ENCODE measurements around the gene ROPN1L. TPM values are rescaled to one million over a fixed set of nuclear protein-coding genes. Genes with fewer than 3 reads are reported as not detected.

The ROPN1L gene
- total and polyA plus RNA-seq, 10 donors: 2.0 to 27.9 (median 11.4) TPM

DNA sequence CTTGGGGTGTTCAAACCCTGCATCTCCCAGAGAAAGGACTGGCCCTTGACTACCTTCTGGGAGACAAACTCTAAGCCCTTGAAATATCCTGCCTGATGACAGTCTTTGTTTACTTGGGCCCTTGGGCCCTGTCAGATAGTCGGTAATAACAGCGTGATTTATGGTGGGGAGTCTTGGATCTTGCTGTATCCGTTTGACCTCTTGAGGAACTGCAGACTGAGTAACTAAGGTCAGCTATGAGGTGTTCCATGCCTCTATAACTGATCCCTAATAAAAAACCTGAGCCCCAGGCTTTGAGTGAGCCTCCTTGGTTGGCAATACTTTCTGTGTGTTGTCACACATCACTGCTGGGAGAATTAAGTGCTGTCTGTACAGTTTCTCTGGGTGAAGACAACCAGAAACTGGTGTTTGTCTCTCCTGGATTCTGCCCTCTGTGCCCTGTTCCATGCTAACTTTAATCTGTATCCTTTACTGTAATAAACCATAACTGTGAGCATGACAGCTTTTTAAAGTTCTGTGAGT is 66.0 kb downstream of the ROPN1L start:
- peak overlapping the region in 6 of 8 donors; percentile 6 to 47 (median 18) for H3K27ac ChIP-seq
- H3K4me3 ChIP-seq: no peak overlapping the region
- DNase-seq: no peak
- H3K4me1 ChIP-seq: peaks cover 0 to 40% (median 21%) of the 10 kb centered on the region in 6 donors
- WGBS, 5 donors: 47 to 72% (median 58%) methylated on average over 3 of the region's 3 CpGs
- no peaks in the 10 kb centered on the region for H3K9me3 ChIP-seq
- intact Hi-C loops (cut with DNase I; ENCODE audit: low total_unique reads): no loop called here
- TF ChIP-seq, protein P1, sequence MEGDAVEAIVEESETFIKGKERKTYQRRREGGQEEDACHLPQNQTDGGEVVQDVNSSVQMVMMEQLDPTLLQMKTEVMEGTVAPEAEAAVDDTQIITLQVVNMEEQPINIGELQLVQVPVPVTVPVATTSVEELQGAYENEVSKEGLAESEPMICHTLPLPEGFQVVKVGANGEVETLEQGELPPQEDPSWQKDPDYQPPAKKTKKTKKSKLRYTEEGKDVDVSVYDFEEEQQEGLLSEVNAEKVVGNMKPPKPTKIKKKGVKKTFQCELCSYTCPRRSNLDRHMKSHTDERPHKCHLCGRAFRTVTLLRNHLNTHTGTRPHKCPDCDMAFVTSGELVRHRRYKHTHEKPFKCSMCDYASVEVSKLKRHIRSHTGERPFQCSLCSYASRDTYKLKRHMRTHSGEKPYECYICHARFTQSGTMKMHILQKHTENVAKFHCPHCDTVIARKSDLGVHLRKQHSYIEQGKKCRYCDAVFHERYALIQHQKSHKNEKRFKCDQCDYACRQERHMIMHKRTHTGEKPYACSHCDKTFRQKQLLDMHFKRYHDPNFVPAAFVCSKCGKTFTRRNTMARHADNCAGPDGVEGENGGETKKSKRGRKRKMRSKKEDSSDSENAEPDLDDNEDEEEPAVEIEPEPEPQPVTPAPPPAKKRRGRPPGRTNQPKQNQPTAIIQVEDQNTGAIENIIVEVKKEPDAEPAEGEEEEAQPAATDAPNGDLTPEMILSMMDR (IDR thresholded peaks at IDR 0.05 in 8 of 11, conservative IDR thresholded peaks at IDR 0.05 in 3 of 11): no peak
- TF ChIP-seq POLR2A (IDR thresholded peaks at IDR 0.05) (no peak), POLR2AphosphoS5 (IDR thresholded peaks at IDR 0.05) (no peak)
- no peaks in the 10 kb centered on the region for H3K27me3 ChIP-seq (replicated peaks in 1 of 7)
- no peaks in the 10 kb centered on the region for H3K36me3 ChIP-seq

- no peak for DNase-seq
- Histone ChIP-seq H3K4me3 (no peak overlapping the region), H3K36me3 (no peaks in the 10 kb centered on the region), H3K9me3 (no peaks in the 10 kb centered on the region), H3K4me1 (peaks cover 0 to 36% (median 17%) of the 10 kb centered on the region in 6 donors), H3K27me3 (replicated peaks in 1 of 7) (no peaks in the 10 kb centered on the region), H3K27ac (no peak overlapping the region)
- no peak for TF ChIP-seq POLR2A (IDR thresholded peaks at IDR 0.05)
- TF ChIP-seq, protein P1 (IDR thresholded peaks at IDR 0.05 in 8 of 11, conservative IDR thresholded peaks at IDR 0.05 in 3 of 11): no peak
- no peak for TF ChIP-seq POLR2AphosphoS5 (IDR thresholded peaks at IDR 0.05)
- WGBS, 5 donors: 89 to 94% (median 91%) methylated on average over 9 of the region's 9 CpGs
- intact Hi-C loops (cut with DNase I; ENCODE audit: low total_unique reads): no loop called here
Measured at GRCh38 chr5:10509575-10509974, 67.9 kb downstream of the ROPN1L start.

GRCh38 chr5:10511741-10512640 is 70.3 kb downstream of the ROPN1L start:
- 73 to 88% (median 83%) methylated on average over 10 of the region's 10 CpGs for WGBS, 5 donors
- Histone ChIP-seq H3K4me1 (peaks cover 0 to 16% (median 3%) of the 10 kb centered on the region in 6 donors), H3K27ac (no peak overlapping the region), H3K27me3 (replicated peaks in 1 of 7) (no peaks in the 10 kb centered on the region), H3K4me3 (no peak overlapping the region), H3K36me3 (no peaks in the 10 kb centered on the region), H3K9me3 (peaks cover 0 to 5% (median 0%) of the 10 kb centered on the region in 8 donors)
- peak; percentile 16 for DNase-seq
- intact Hi-C loops (cut with DNase I; ENCODE audit: low total_unique reads): no loop called here
- TF ChIP-seq, protein P1 (IDR thresholded peaks at IDR 0.05 in 8 of 11, conservative IDR thresholded peaks at IDR 0.05 in 3 of 11): no peak
- TF ChIP-seq POLR2AphosphoS5 (IDR thresholded peaks at IDR 0.05): no peak
- TF ChIP-seq POLR2A (IDR thresholded peaks at IDR 0.05): no peak
